ENCODE results near the gene SH3TC1. TPM values are rescaled to one million over a fixed set of nuclear protein-coding genes. Genes with fewer than 3 reads are reported as not detected.

SH3TC1 gene
- total and polyA plus RNA-seq, 10 donors, result 23.3 to 157 (median 62.0) TPM

DNA sequence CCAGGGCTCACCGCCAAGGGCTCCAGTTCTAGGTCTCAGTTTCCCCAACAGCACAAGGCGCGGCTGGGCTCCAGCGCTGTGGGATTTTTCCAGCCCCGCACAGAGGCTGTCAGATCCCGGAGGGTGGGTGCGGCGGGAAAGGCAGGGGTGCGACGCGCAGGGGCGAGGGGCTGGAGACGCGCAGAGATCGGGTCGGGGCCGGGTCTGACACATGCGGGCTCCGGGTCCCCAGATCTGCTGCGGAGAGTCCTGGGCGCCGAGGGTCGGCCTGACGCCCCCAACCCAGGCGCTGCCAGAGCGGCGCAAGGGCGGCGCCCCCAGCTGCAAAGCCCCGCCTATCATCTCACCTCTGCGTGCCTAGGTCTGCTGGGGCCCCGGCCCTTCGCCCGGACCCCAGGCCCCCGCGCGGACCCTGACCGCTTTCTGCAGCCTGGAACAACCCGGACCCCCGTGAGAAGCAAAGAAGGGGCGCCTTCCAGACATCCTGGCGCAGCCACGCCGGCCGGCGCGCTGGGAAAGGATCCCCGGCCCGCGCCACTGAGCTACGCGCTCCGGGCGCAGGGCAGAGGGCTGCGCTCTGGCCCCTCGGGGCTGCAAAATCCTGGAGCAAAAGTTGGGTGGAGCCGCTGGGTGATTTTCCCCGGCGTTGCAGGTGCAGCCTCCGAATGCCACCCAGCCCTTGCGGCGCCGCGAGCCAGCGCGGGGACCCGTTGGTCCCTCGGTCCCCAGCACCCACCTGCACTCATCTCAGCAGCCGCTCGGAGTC, 41.0 kb upstream of the SH3TC1 start:
- intact Hi-C loops (cut with DNase I; ENCODE audit: low total_unique reads), result loop anchor here (2.0 kb wide), 1 partner anchor 33 kb away; no protein-coding TSS in a partner anchor
- H3K4me3 ChIP-seq, result peak overlapping the region; percentile 78 to 99 (median 94)
- peak overlapping the region; percentile 27 to 85 (median 74) for H3K27ac ChIP-seq
- TF ChIP-seq POLR2A (IDR thresholded peaks at IDR 0.05), result peak in 1 of 3 donors; percentile 15
- TF ChIP-seq, protein P1, sequence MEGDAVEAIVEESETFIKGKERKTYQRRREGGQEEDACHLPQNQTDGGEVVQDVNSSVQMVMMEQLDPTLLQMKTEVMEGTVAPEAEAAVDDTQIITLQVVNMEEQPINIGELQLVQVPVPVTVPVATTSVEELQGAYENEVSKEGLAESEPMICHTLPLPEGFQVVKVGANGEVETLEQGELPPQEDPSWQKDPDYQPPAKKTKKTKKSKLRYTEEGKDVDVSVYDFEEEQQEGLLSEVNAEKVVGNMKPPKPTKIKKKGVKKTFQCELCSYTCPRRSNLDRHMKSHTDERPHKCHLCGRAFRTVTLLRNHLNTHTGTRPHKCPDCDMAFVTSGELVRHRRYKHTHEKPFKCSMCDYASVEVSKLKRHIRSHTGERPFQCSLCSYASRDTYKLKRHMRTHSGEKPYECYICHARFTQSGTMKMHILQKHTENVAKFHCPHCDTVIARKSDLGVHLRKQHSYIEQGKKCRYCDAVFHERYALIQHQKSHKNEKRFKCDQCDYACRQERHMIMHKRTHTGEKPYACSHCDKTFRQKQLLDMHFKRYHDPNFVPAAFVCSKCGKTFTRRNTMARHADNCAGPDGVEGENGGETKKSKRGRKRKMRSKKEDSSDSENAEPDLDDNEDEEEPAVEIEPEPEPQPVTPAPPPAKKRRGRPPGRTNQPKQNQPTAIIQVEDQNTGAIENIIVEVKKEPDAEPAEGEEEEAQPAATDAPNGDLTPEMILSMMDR (IDR thresholded peaks at IDR 0.05 in 8 of 11, conservative IDR thresholded peaks at IDR 0.05 in 3 of 11), result peak in 1 of 11 experiments; percentile 32
- TF ChIP-seq POLR2AphosphoS5 (IDR thresholded peaks at IDR 0.05), result no peak
- H3K9me3 ChIP-seq, result no peaks in the 10 kb centered on the region
- H3K36me3 ChIP-seq, result no peaks in the 10 kb centered on the region
- peaks cover 6 to 76% (median 39%) of the 10 kb centered on the region in 6 donors for H3K4me1 ChIP-seq
- WGBS, 5 donors, result 0 to 15% (median 4%) methylated on average over 14 to 70 of the region's 70 CpGs
- peak; percentile 90 for DNase-seq
- H3K27me3 ChIP-seq (replicated peaks in 1 of 7), result peaks cover 0 to 22% (median 12%) of the 10 kb centered on the region in 7 donors

DNA sequence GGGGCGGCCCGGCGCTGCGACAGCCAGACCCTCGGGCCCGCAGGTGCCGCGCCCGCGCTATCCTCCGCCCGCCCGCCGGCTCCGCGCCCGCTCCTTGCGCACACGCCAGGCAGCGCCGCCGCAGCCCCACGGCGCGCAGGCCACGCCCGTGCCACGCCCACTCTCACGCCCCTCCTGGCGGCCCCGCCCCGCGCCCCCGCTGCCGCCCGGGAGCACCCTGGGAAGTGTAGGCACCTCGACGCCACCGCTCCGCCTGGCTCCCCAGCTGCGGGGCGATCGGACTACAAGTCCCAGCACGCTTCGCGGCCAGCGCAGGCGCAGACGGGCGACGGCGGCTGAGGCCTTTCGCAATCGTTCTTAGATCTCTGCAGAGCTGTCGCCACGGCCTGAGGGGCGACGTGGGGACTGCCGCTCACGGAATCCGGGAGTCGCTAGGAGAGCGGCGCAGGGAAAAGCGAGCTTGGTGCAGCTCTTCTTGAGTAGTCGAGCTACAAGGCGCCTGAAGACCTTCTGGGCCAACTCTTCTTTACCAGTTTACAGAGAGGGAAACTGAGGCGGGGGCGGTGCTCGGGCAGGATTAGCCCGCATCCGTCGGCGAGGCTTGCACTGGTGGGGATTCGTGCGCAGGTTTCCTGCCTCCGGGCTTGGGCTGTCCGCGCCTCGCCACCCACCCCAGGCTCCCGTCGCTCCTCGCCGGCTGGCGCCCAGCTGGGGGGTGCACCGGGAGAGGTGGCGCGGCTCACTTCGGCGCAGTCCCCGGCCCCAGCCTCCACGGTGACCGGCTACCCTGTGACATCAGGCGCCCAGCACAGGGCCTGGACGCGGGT, 40.2 kb upstream of the SH3TC1 start, which contains the start of gene ABLIM2:
TSS of gene ABLIM2 (minus strand) at position 104 of the 827 bp plus-strand sequence. CDS start 124 bp downstream, outside the sequence.
- Histone ChIP-seq H3K27me3 (replicated peaks in 1 of 7) (peaks cover 0 to 22% (median 12%) of the 10 kb centered on the region in 7 donors), H3K27ac (peak within 1 kb of the TSS; percentile 27 to 85 (median 79)), H3K36me3 (no peaks in the 10 kb centered on the region), H3K4me3 (peak within 1 kb of the TSS; percentile 78 to 99 (median 94)), H3K9me3 (no peaks in the 10 kb centered on the region), H3K4me1 (peaks cover 6 to 74% (median 36%) of the 10 kb centered on the region in 6 donors)
- intact Hi-C loops (cut with DNase I; ENCODE audit: low total_unique reads), result loop anchor here (2.0 kb wide), 1 partner anchor 32 kb away; no protein-coding TSS in a partner anchor
- DNase-seq, result peak; percentile 99
- 0 to 2% (median 1%) methylated on average over 13 to 96 of the region's 96 CpGs for WGBS, 5 donors
- TF ChIP-seq POLR2AphosphoS5 (IDR thresholded peaks at IDR 0.05), result peak; percentile 98 to 99 (median 98)
- TF ChIP-seq POLR2A (IDR thresholded peaks at IDR 0.05), result peak in 2 of 3 donors; percentile 56 to 88
- TF ChIP-seq, protein P1 (IDR thresholded peaks at IDR 0.05 in 8 of 11, conservative IDR thresholded peaks at IDR 0.05 in 3 of 11), result peak in 1 of 11 experiments; percentile 12

DNA sequence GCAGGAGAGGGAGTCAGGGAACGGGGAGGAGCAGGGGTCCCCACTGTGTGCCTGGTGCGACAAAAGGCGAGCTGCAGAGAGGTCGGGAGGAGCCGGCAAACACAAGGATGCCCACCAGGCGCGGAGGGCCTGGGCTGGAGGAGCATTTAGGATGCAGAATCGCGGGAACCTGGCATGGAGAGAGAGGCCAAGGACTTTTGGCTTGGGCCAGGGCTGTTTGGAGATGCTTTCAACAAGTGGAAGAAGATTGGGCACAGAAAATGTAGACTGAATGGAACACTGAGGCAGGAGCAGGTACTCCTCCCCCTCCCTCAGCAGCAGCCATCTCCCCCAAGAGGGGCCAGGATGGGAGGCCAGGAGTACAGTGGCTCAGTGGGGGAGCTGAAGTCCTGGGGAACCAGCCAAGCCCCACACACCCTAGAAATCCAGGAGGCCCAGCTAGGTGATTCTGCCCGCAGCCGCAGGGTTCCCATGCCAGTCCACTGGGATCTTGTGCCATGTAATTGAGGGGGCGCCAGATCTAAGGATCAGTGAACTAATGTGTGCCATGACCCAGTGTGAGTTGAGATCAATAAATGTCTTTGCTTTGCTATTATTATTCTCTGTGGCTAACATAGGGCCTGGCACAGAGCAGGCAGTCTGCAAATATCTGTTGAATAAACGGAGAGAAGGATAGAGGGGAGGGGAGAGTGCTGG, 39.4 kb upstream of the SH3TC1 start:
- Histone ChIP-seq H3K27ac (peak overlapping the region in 6 of 8 donors; percentile 67 to 85 (median 80)), H3K4me3 (peak overlapping the region; percentile 78 to 99 (median 90)), H3K27me3 (replicated peaks in 1 of 7) (peaks cover 0 to 22% (median 12%) of the 10 kb centered on the region in 7 donors), H3K36me3 (no peaks in the 10 kb centered on the region), H3K4me1 (peaks cover 6 to 70% (median 36%) of the 10 kb centered on the region in 6 donors), H3K9me3 (no peaks in the 10 kb centered on the region)
- 36 to 47% (median 38%) methylated on average over 12 to 13 of the region's 13 CpGs for WGBS, 5 donors
- TF ChIP-seq POLR2A (IDR thresholded peaks at IDR 0.05) (no peak), POLR2AphosphoS5 (IDR thresholded peaks at IDR 0.05) (no peak)
- TF ChIP-seq, protein P1 (IDR thresholded peaks at IDR 0.05 in 8 of 11, conservative IDR thresholded peaks at IDR 0.05 in 3 of 11), result no peak
- DNase-seq, result no peak
- intact Hi-C loops (cut with DNase I; ENCODE audit: low total_unique reads), result loop anchor here (2.0 kb wide), 1 partner anchor 31 kb away; no protein-coding TSS in a partner anchor
